Measurements from ENCODE around the gene SHROOM3. TPM values are rescaled to one million over a fixed set of nuclear protein-coding genes. Genes with fewer than 3 reads are reported as not detected.
A peak's percentile ranks its signal among the peaks of the same experiment; 100 is the strongest.

SHROOM3 gene
- polyA plus RNA-seq, 2 of the 4 experiments (the other 2 are of a cell fraction): 2.8 to 5.1 TPM

DNA sequence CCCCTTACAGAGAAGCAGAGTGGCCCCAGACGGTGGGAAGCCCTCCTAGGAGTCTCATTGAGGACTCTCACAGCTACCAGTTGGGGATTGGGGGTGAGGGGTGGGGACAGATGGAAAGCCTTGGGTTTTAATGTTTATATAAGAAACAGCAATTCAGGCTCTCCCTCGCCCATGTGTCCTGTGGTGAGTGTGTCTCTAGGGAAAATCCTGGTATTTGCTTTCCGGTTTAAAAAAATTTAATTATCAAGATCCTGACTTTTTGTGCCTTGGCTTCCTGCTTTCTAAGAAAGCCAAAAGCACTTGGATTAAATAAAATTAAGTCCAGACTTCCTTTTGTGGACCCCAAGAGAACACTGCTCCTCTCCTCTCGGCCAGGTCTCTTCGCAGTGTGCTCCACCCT lies 369.1 kb downstream of the SHROOM3 start:
- CTCF ChIA-PET: no interaction called here
- DNase-seq (ENCODE audit: low read depth in 1 of 2, low spot score in 1 of 2): no peak
- POLR2A ChIA-PET: no interaction called here

DNA sequence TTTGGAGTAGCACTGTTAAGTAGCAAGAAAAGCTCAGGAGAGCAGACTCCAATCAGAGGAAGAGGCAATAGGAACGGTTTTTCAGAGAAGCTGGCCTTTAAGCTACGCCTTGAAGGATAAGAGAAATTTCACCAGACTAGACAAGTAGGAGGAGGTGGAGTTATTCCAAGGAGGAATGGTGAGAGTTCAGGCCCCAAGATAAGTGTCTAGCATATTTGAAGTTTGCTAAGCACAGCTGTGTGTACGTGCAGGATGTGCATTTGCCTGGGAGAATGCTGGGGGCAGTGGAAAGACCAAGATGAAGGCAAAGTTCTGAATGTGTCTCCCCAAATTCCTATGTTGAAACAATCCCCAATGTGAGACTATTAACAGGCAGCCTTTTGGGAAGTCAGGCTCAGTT lies 371.3 kb downstream of the SHROOM3 start:
- Histone ChIP-seq H3K4me3 (no peak overlapping the region), H3K4me2 (no peak overlapping the region), H3K27ac (no peak overlapping the region), H3K9me3 (peaks cover 17% of the 10 kb centered on the region; the same call in 2 of the 3 replicates), H3K4me1 (peaks cover 4% of the 10 kb centered on the region; the same call in 1 of the 3 replicates)
- POLR2A ChIA-PET: no interaction called here
- no peak for TF ChIP-seq RFX5 (IDR thresholded peaks at IDR 0.05)
- no peak for TF ChIP-seq SMC3 (IDR thresholded peaks at IDR 0.05)
- TF ChIP-seq RAD21 (conservative IDR thresholded peaks at IDR 0.05 in 1 of 2, IDR thresholded peaks at IDR 0.05 in 1 of 2): no peak
- TF ChIP-seq, protein P1, sequence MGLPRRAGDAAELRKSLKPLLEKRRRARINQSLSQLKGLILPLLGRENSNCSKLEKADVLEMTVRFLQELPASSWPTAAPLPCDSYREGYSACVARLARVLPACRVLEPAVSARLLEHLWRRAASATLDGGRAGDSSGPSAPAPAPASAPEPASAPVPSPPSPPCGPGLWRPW (IDR thresholded peaks at IDR 0.05): no peak
- TF ChIP-seq, protein P2, sequence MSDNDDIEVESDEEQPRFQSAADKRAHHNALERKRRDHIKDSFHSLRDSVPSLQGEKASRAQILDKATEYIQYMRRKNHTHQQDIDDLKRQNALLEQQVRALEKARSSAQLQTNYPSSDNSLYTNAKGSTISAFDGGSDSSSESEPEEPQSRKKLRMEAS (IDR thresholded peaks at IDR 0.05): no peak
- TF ChIP-seq, protein P3, sequence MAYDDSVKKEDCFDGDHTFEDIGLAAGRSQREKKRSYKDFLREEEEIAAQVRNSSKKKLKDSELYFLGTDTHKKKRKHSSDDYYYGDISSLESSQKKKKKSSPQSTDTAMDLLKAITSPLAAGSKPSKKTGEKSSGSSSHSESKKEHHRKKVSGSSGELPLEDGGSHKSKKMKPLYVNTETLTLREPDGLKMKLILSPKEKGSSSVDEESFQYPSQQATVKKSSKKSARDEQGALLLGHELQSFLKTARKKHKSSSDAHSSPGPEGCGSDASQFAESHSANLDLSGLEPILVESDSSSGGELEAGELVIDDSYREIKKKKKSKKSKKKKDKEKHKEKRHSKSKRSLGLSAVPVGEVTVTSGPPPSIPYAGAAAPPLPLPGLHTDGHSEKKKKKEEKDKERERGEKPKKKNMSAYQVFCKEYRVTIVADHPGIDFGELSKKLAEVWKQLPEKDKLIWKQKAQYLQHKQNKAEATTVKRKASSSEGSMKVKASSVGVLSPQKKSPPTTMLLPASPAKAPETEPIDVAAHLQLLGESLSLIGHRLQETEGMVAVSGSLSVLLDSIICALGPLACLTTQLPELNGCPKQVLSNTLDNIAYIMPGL (CRISPR knock-in tag; IDR thresholded peaks at IDR 0.05; ENCODE audit: borderline replicate concordance): no peak
- TF ChIP-seq, protein P4, sequence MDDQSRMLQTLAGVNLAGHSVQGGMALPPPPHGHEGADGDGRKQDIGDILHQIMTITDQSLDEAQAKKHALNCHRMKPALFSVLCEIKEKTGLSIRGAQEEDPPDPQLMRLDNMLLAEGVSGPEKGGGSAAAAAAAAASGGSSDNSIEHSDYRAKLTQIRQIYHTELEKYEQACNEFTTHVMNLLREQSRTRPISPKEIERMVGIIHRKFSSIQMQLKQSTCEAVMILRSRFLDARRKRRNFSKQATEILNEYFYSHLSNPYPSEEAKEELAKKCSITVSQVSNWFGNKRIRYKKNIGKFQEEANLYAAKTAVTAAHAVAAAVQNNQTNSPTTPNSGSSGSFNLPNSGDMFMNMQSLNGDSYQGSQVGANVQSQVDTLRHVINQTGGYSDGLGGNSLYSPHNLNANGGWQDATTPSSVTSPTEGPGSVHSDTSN (IDR thresholded peaks at IDR 0.05): no peak
- no peak for TF ChIP-seq ESRRA (IDR thresholded peaks at IDR 0.05; ENCODE audit: borderline replicate concordance, low read length)
- no peak for TF ChIP-seq BHLHE40 (IDR thresholded peaks at IDR 0.05; ENCODE audit: low read depth, low read length)
- TF ChIP-seq ZNF302 (CRISPR knock-in tag; IDR thresholded peaks at IDR 0.05): no peak
- TF ChIP-seq EP300 (IDR thresholded peaks at IDR 0.05): no peak
- no peak for TF ChIP-seq POLR2AphosphoS2 (conservative IDR thresholded peaks at IDR 0.05; ENCODE audit: low read length)
- DNase-seq (ENCODE audit: low read depth in 1 of 2, low spot score in 1 of 2) (no peak), ATAC-seq (no peak), FAIRE-seq (no peak)
- CTCF ChIA-PET: no interaction called here
- WGBS (ENCODE audit: missing lambda C conversion rate): 56% methylated on average over 3 of the region's 3 CpGs

More for the DNA sequence above, 369.1 kb downstream of the SHROOM3 start:
- Histone ChIP-seq H3K27ac (0 out of 6 replicates have a peak overlapping the region, but pooled peaks of 1 of the 2 experiments have one; percentile 26), H3K4me3 (no peak overlapping the region), H3K4me1 (peaks cover 4% of the 10 kb centered on the region; the same call in 1 of the 3 replicates), H3K9me3 (peaks cover 17% of the 10 kb centered on the region; the same call in 2 of the 3 replicates), H3K4me2 (no peak overlapping the region)
- no peak for TF ChIP-seq ESRRA (IDR thresholded peaks at IDR 0.05; ENCODE audit: borderline replicate concordance, low read length)
- TF ChIP-seq HDAC2 (IDR thresholded peaks at IDR 0.05): no peak
- no peak for TF ChIP-seq CBX8 (IDR thresholded peaks at IDR 0.05)
- no peak for TF ChIP-seq MYC (IDR thresholded peaks at IDR 0.05; ENCODE audit: borderline replicate concordance, low read length)
- no peak for TF ChIP-seq CEBPB (IDR thresholded peaks at IDR 0.05)
- no peak for TF ChIP-seq TFCP2L1 (CRISPR knock-in tag; IDR thresholded peaks at IDR 0.05)
- TF ChIP-seq RARB (CRISPR knock-in tag; IDR thresholded peaks at IDR 0.05): no peak
- TF ChIP-seq NFE2L2 (conservative IDR thresholded peaks at IDR 0.05; ENCODE audit: low read length): no peak
- no peak for TF ChIP-seq EHF (CRISPR knock-in tag; IDR thresholded peaks at IDR 0.05)
- WGBS (ENCODE audit: missing lambda C conversion rate): 60% methylated on average over 5 of the region's 5 CpGs
- FAIRE-seq (no peak), ATAC-seq (no peak)

DNA sequence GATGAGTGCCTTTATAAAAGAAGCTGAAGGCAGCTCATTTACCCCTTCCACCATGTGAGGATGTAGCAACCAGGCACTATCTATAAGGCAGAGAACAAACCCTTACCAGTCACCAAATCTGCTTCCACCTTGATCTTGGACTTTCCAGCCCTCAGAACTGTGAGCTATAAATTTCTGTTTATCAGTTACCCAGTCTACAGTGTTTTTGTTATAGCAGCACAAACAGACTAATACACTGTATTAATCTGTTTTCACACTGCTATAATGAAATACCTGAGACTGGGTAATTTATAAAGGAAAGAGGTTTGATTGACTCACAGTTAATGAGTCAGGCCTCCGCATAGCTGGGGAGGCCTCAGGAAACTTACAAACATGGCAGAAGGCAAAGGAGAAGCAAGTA lies 371.7 kb downstream of the SHROOM3 start:
- H3K27ac ChIP-seq: no peak overlapping the region
- no peak for TF ChIP-seq JUN (IDR thresholded peaks at IDR 0.05)
- POLR2A ChIA-PET: no interaction called here
- FAIRE-seq (no peak), DNase-seq (ENCODE audit: low read depth in 1 of 2, low spot score in 1 of 2) (no peak), ATAC-seq (no peak)
- CTCF ChIA-PET: no interaction called here
- no peak overlapping the region for H3K4me2 ChIP-seq
- 100% methylated on average over 1 of the region's 1 CpG for WGBS (ENCODE audit: missing lambda C conversion rate)
- no peak overlapping the region for H3K4me3 ChIP-seq
- peaks cover 4% of the 10 kb centered on the region; the same call in 1 of the 3 replicates for H3K4me1 ChIP-seq
- H3K9me3 ChIP-seq: peaks cover 17% of the 10 kb centered on the region; the same call in 2 of the 3 replicates
